NCI-H2081 (cell line): Measurements from ENCODE around the gene MED25.

Experiments
- DNase-seq, 2 experiments: peaks; one replicate each; lab custom pipeline; 2025; lab: John Stamatoyannopoulos, UW

MED25 gene

GRCh38 chr19:49817964-49818648 lies at the start of gene MED25:
MED25 (plus strand) TSS chr19:49818289; CDS start chr19:49818342, 53 bp downstream.
- peak; percentile 81 to 84 for DNase-seq

- no peak for DNase-seq
Measured at GRCh38 chr19:49770529-49770928, 47.6 kb upstream of the MED25 start.

- DNase-seq: no peak
Measured at GRCh38 chr19:49771674-49772139, 46.4 kb upstream of the MED25 start.

GRCh38 chr19:49772850-49773432 lies 45.1 kb upstream of the MED25 start:
- no peak for DNase-seq

GRCh38 chr19:49773663-49774350 lies 44.3 kb upstream of the MED25 start:
- no peak for DNase-seq

GRCh38 chr19:49774969-49775368 lies 43.1 kb upstream of the MED25 start:
- no peak for DNase-seq

- no peak for DNase-seq
Measured at GRCh38 chr19:49775742-49776370, 42.2 kb upstream of the MED25 start.

GRCh38 chr19:49776371-49776764 lies 41.7 kb upstream of the MED25 start:
- DNase-seq: no peak

GRCh38 chr19:49779731-49780555 lies 38.1 kb upstream of the MED25 start:
- no peak for DNase-seq

GRCh38 chr19:49780861-49781260 lies 37.2 kb upstream of the MED25 start:
- DNase-seq: no peak

- no peak for DNase-seq
Measured at GRCh38 chr19:49781394-49781793, 36.7 kb upstream of the MED25 start.

- DNase-seq: no peak
Measured at GRCh38 chr19:49782515-49782914, 35.6 kb upstream of the MED25 start.

GRCh38 chr19:49786376-49786820 lies 31.7 kb upstream of the MED25 start:
- no peak for DNase-seq

GRCh38 chr19:49787746-49788145 lies 30.3 kb upstream of the MED25 start:
- no peak for DNase-seq

GRCh38 chr19:49788857-49789256 lies 29.2 kb upstream of the MED25 start:
- no peak for DNase-seq

- DNase-seq: no peak
Measured at GRCh38 chr19:49790866-49791265, 27.2 kb upstream of the MED25 start.

GRCh38 chr19:49791776-49792445 lies 26.2 kb upstream of the MED25 start:
- no peak for DNase-seq

GRCh38 chr19:49792829-49793560 lies 25.1 kb upstream of the MED25 start:
- no peak for DNase-seq

- DNase-seq: no peak
Measured at GRCh38 chr19:49793561-49793840, 24.6 kb upstream of the MED25 start.

GRCh38 chr19:49795615-49796014 lies 22.5 kb upstream of the MED25 start:
- DNase-seq: no peak

GRCh38 chr19:49798574-49798973 lies 19.5 kb upstream of the MED25 start:
- no peak for DNase-seq
